Esophagus (tissue), 2 donors: ENCODE results near the gene ZNF283. TPM values are rescaled to one million over a fixed set of nuclear protein-coding genes. Genes with fewer than 3 reads are reported as not detected.
A peak's percentile ranks its signal among the peaks of the same experiment; 100 is the strongest.
"Not testable (repeated sequence)": the region's sequence is repeated elsewhere in the genome, so short reads cannot be mapped to it uniquely, and the experiment has no call there.

ENCODE experiments used
- H3K27ac ChIP-seq, 2 donors: one replicate each; pipeline ENCODE4 v1.5.1; 2013; ENCODE audit warnings: low read depth in 2 of 2, mild to moderate bottlenecking in 2 of 2, inconsistent platforms in 1 of 2, low read length in 1 of 2, moderate library complexity in 1 of 2
- H3K27me3 ChIP-seq, 2 donors: one replicate each; pipeline ENCODE4 v1.6.1; 2013; ENCODE audit warnings: low read length in 2 of 2, control low read depth in 1 of 2, mild to moderate bottlenecking in 1 of 2; ENCODE audit not compliant: insufficient read depth in 2 of 2, control insufficient read depth in 1 of 2
- H3K36me3 ChIP-seq, 2 donors: one replicate each; pipeline ENCODE4 v1.6.1; 2013; ENCODE audit warnings: low read length in 1 of 2; ENCODE audit not compliant: control insufficient read depth in 2 of 2, insufficient read depth in 2 of 2
- H3K4me1 ChIP-seq, 2 donors: one replicate each; pipeline ENCODE4 v1.6.1; 2013; ENCODE audit warnings: low read length in 1 of 2; ENCODE audit not compliant: control insufficient read depth in 2 of 2, insufficient read depth in 2 of 2
- H3K4me3 ChIP-seq, 2 donors: one replicate each; pipeline ENCODE4 v1.5.1; 2013; ENCODE audit warnings: low read length in 2 of 2, mild to moderate bottlenecking in 2 of 2, low read depth in 1 of 2, moderate library complexity in 1 of 2
- H3K9me3 ChIP-seq, 2 donors: one replicate each; pipeline ENCODE4 v1.6.1; 2013; ENCODE audit warnings: mild to moderate bottlenecking in 2 of 2, low read depth in 1 of 2, low read length in 1 of 2, moderate library complexity in 1 of 2; ENCODE audit not compliant: control insufficient read depth in 2 of 2, insufficient read depth in 1 of 2
- WGBS, 2 donors: extraction: QIAGEN DNeasy Blood & Tissue Kit; methylation state at CpG; one replicate each; pipeline ENCODE4 v1.1.7; 2013; 5-methylcytosine and 5-hydroxymethylcytosine counted together
- polyA plus RNA-seq, 2 donors: library from polyadenylated mRNA; stranded (reverse); fragments of 200-250 nt; gene quantifications; one replicate each; pipeline ENCODE4 v1.2.3, GENCODE V29; 2013
- donor health status: healthy with polysubstance abuse.
- donor health status: Bipolar disorder and iron deficiency.

ZNF283 gene
- polyA plus RNA-seq, 2 donors, result 1.6 to 3.2 TPM

DNA sequence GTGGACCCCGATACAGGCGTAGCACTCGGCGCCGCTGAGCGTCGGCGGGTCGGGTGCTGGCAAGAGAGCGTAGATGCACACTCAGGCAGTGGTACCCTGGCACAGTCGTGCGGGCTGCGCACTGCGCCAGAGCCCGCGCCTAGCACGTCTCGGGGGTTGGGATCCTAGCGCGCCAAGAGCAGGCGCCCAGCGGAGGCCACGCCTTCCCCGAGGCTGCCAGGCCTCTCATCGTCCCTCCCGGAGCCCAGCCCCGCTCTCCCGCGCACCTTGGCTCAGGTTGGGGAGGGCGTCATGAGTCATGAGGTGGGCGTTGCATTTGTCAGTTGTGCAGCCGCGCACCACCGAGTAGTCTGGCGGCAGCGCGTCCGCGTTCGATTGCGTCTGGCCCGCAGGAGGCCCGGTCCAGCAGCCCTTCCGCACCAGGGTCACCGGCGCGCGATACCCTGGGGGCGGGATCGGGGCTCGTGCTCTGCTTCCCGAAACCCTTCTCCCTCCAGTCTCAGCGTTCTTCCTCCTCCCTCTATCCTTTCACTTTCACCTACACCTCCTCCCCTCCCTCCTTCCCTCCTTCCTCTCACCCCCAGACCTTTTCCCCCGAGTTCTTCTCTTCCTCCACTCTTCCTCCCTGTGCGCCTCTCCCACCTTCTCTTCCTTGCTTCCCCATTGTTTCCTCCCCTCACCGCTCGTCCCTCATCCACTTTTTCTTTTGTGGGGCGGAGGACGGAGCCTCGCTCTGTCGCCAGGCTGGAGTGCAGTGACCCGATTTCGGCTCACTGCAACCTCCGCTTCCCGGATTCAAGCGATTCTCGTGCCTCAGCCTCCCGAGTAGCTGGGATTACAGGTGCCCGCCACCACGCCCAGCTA lies 28.3 kb upstream of the ZNF283 start:
- 10 to 17% methylated on average over 58 to 70 of the region's 70 CpGs for WGBS, 2 donors
- peak overlapping the region; percentile 59 to 83 for H3K27ac ChIP-seq
- no peaks in the 10 kb centered on the region for H3K36me3 ChIP-seq
- peaks cover 0 to 9% of the 10 kb centered on the region in 2 donors for H3K4me1 ChIP-seq
- H3K27me3 ChIP-seq, result no peaks in the 10 kb centered on the region
- H3K9me3 ChIP-seq, result no peaks in the 10 kb centered on the region
- H3K4me3 ChIP-seq, result peak overlapping the region; percentile 38 to 72

DNA sequence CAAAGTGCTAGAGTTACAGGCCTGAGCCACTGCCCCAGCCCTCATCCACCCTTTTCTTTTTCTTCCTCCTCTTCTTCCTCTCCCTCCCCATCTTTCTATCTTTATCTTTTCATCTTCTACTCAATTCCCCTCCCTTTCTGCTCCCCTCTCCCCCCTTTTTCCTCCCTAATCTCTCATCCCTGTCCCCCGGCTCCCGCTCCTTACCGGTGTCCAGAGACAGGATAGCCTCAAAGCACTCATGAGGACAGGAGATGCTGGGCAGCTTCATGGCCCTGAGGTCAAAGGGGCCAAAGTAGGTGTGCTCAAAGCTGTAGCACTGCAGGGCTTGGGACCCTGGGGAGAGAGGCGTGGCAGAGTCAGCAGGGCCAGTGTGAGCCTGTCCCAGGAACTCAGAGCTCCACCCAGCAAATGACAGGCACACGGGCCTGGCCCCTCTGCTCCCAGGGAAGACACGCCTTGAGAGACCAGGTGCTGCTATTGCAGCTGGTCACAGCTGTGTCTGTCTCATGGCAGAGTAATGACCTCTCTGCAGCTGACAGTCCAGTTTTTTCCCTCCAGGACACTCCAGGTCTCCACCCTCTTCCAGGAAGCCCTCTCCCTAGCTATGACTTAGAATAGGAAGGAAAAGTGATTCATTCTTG lies 27.5 kb upstream of the ZNF283 start:
- Histone ChIP-seq H3K9me3 (no peaks in the 10 kb centered on the region), H3K36me3 (no peaks in the 10 kb centered on the region), H3K4me1 (peaks cover 0 to 9% of the 10 kb centered on the region in 2 donors), H3K4me3 (peak overlapping the region; percentile 16 to 38), H3K27ac (peak overlapping the region; percentile 59 to 83), H3K27me3 (no peaks in the 10 kb centered on the region)
- 31 to 50% methylated on average over 6 of the region's 6 CpGs for WGBS, 2 donors

DNA sequence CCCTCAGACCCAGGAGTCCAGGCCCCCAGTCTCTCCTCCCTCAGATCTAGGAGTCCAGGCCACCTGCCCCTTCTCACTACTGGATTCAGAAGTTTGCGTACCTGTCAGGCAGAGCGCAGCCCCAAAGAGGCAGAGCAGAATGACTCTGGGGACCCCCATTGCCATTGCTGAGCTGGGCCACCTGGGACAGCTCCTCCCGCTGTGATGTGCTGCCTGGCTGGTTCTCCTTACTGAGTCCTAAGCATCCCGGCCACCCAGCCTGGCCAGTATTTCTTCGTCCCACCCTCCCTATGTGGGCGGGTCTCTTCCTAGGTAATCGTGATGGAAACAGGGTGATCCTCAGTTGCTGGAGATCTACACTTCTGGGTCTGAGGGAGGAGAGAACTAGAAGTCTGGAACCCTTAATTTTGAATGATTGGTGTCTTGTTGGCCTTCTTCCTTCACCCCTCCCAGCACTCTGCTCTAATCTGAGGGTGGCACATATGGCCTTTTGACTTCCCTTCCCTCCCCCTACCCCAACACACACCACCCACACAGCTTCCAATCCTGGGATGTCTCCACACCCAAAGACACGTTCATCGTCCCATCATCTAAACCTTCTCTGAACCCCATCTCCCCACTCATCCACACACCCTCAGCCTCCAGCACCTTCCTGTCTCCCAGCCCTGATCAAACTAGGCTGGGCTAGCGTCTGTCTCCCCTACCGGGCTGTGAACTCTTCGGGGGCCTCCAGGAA lies 24.7 kb upstream of the ZNF283 start, which contains the start of gene LYPD5:
Gene LYPD5, minus strand, starts transcription at position 232 of the 736 bp plus-strand sequence. Its CDS starts 67 bp downstream, at position 165.
- Histone ChIP-seq H3K36me3 (no peaks in the 10 kb centered on the region), H3K9me3 (no peaks in the 10 kb centered on the region), H3K4me3 (no peak within 1 kb of the TSS), H3K27ac (no peak within 1 kb of the TSS), H3K27me3 (no peaks in the 10 kb centered on the region), H3K4me1 (peaks cover 0 to 9% of the 10 kb centered on the region in 2 donors)
- WGBS, 2 donors, result 64 to 67% methylated on average over 12 of the region's 12 CpGs

DNA sequence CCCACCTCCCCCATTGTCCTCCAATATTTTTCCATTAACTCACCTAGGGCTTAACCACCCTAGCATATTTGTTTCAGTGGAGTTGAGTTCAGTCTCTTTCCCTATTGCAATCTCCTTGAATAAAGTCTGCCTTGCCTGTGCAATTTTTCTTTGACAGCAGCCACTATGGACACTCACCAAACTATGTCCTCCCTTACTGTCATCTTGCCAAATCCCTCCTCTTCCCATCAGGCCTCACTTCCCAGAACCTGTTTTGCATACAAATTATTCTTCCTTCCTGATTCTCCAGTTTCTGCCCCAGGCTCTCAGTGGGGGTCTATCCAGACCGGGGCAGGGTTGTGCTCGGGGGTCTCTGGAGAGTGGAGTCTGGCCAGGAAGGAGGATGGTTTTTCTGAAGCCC lies 22.7 kb upstream of the ZNF283 start:
- Histone ChIP-seq H3K27me3 (no peaks in the 10 kb centered on the region), H3K27ac (no peak overlapping the region), H3K4me1 (peaks cover 0 to 3% of the 10 kb centered on the region in 2 donors), H3K4me3 (no peak overlapping the region), H3K9me3 (no peaks in the 10 kb centered on the region), H3K36me3 (no peaks in the 10 kb centered on the region)
- WGBS, 2 donors, result 56 to 62% methylated on average over 2 of the region's 2 CpGs

DNA sequence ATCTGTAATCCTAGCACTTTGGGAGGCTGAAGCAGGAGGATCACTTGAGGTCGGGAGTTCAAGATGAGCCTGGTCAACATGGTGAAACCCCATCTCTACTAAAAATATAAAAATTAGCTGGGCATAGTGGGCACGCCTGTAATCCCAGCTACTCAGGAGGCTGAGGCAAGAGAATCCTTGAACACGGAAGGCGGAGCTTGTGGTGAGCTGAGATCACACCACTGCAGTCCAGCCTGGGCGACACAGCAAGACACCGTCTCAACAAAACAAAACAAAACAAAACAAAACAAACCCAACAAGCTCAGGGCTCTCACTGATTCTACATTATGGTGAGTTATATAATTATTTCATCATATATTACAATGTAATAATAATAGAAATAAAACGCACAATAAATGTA lies 20.7 kb upstream of the ZNF283 start:
- not testable (repeated sequence) for H3K9me3 ChIP-seq, H3K36me3 ChIP-seq, H3K27ac ChIP-seq, H3K27me3 ChIP-seq, H3K4me3 ChIP-seq, H3K4me1 ChIP-seq
- WGBS, 2 donors, result 89 to 90% methylated on average over 7 of the region's 7 CpGs

DNA sequence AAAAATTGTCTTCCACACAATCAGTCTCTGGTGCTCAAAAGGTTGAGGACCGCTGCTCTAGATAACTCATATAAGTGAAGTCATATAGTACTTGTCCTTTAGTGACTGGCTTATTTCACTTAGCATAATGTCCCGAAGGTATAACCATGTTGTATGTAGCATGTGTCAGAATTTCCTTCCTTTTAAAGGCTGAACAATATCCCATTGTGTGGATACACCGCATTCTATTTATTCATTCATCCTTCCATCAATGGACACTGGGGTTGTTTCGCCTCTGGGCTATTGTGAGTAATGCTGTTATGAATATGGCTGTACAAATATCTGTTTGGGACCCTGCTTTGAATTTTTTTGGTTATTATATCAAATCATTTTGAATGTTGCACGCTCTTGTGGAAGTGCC lies 20.3 kb upstream of the ZNF283 start:
- WGBS, 2 donors, result 67 to 74% methylated on average over 5 of the region's 5 CpGs
- no peak overlapping the region for H3K27ac ChIP-seq
- no peaks in the 10 kb centered on the region for H3K9me3 ChIP-seq
- H3K27me3 ChIP-seq, result no peaks in the 10 kb centered on the region
- H3K36me3 ChIP-seq, result no peaks in the 10 kb centered on the region
- no peaks in the 10 kb centered on the region for H3K4me1 ChIP-seq
- H3K4me3 ChIP-seq, result no peak overlapping the region

DNA sequence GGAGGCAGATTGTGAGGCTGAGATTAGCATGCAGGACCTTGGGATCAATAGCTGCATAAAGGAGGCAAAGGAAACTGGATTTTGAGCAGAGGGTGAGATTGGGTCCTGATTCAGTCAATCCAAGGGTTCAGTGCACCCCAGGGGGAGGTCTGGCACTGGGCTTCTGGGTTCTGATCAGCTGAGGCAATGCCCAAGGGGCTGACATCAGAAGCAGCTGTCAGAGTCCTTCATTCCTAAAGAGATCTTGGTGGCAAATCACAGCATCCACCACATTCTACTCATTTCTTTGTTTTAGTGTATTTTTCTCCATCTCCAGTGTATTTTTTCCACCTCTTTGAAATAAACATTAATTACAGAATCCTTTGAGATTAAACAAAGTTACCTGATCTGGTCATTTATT lies 19.5 kb upstream of the ZNF283 start:
- Histone ChIP-seq H3K4me1 (no peaks in the 10 kb centered on the region), H3K27ac (no peak overlapping the region), H3K27me3 (no peaks in the 10 kb centered on the region), H3K9me3 (no peaks in the 10 kb centered on the region), H3K36me3 (no peaks in the 10 kb centered on the region), H3K4me3 (no peak overlapping the region)

DNA sequence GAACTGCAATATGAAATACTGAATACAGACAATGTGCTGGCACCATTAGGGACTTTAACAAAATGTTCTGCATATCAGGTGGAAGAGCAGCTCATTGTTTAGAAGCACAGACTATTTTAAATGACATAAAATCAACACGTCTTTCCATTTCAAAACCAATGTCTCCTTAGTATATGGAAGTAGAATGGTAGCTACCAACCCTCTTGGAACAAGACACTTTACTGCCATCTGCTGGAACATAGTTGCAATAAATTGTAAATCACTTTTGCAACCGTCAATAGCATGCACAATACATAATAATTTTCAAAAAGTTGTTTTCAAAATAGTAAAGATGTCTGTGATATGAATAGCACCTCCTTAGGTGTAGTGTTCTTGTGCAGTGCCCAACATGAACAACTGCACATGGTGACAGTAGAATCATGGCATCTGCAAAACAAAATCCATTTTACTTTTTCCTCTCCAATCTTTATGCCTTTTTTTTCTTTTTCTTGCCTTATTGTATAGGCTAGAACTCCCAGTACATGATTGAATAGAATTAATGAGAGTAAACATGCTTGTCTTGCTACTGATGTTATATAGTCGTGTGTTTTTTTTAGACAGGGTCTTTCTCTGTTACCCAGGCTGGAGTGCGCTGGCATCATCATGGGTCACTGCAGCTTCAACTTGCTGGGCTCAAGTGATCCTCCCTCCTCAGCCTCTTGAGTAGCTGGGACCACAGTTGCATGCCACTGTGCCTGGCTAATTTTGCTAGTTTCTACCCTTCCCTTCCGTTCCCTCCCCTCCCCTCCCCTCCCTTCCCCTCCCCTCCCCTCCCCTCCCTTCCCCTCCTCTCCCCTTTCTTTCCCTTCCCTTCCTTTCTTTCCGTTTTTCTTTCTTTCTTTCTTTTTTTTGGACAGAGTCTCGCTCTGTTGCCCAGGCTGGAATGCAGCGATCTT lies 17.1 kb upstream of the ZNF283 start:
- no peak overlapping the region for H3K27ac ChIP-seq

DNA sequence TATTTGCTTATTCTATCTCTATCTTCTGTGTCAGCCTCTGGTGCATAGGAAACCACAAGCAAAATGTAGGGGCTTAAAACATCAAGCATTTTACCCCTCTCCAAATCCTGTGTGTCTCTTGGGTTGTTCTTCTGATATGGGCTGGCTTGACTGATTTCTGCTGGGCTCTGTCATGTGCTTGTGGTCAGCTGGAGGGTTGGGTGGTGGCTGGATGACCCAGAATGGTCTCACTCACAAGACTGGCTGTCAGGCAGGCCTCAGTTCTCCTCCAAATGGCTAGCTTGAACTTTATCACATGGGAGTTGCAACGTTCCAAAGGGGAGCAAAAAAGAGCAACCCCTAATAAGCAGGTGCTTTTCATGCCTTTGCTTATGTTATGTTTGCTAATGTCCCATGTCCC lies 15.3 kb upstream of the ZNF283 start:
- Histone ChIP-seq H3K27ac (no peak overlapping the region), H3K4me3 (no peak overlapping the region), H3K27me3 (no peaks in the 10 kb centered on the region), H3K36me3 (no peaks in the 10 kb centered on the region), H3K4me1 (no peaks in the 10 kb centered on the region), H3K9me3 (no peaks in the 10 kb centered on the region)
- 42 to 60% methylated on average over 1 of the region's 1 CpG for WGBS, 2 donors

More for the DNA sequence above, 17.1 kb upstream of the ZNF283 start:
- Histone ChIP-seq H3K9me3 (no peaks in the 10 kb centered on the region), H3K4me1 (no peaks in the 10 kb centered on the region), H3K27me3 (no peaks in the 10 kb centered on the region), H3K36me3 (no peaks in the 10 kb centered on the region), H3K4me3 (no peak overlapping the region)
- 31 to 35% methylated on average over 6 to 7 of the region's 8 CpGs for WGBS, 2 donors
